ENCODE results near the gene C2orf74. TPM values are rescaled to one million over a fixed set of nuclear protein-coding genes. Genes with fewer than 3 reads are reported as not detected.

Gene C2orf74
- total RNA-seq, 1 experiment from 2014 or later: 8.0 TPM

DNA sequence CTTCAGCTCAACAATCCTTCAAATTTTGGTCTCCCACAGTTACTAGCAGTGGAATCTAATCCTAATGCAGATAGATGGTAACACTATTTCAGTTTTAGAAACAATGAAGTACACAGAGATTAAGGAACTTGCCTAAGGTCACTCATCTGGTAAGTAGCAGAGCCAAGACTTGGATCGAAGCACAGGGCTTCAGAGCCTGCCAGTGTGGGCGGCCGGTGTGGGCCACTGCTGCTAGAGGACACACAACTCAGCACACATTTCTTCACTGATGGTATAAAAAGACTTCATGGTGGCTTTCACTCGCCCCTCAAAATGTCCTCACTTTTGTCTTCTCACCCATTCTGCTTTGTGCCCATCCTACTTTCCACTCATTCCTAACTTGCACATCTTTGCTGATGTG lies 11.1 kb downstream of the C2orf74 start:
- Histone ChIP-seq H3K56ac (ENCODE audit: insufficient read length, low read depth, low read length) (no peak overlapping the region), H3K4me2 (ENCODE audit: insufficient read depth, insufficient read length, low read length) (no peak overlapping the region), H3K27me3 (ENCODE audit: insufficient read depth, low read length) (no peaks in the 10 kb centered on the region; the same call in 1 of the 2 replicates), H2BK20ac (ENCODE audit: low read depth, low read length, poor library complexity, severe bottlenecking) (no peak overlapping the region), H4K91ac (ENCODE audit: insufficient read length, low read depth, low read length) (no peak overlapping the region), H3K27ac (ENCODE audit: insufficient read length, low read depth, low read length) (no peak overlapping the region), H3K4ac (ENCODE audit: low read depth, low read length) (no peak overlapping the region), H2BK15ac (ENCODE audit: low read depth, low read length) (no peak overlapping the region), H2BK5ac (ENCODE audit: insufficient read length, low read length) (no peak overlapping the region), H3K23ac (ENCODE audit: insufficient read length, low read depth, low read length) (no peak overlapping the region), H3K4me1 (ENCODE audit: insufficient read depth, low read length) (no peaks in the 10 kb centered on the region; the same call in 1 of the 2 replicates), H3K14ac (ENCODE audit: insufficient read depth, low read length) (no peak overlapping the region), H3K79me1 (ENCODE audit: insufficient read depth, low read depth, low read length, poor library complexity, severe bottlenecking) (no peaks in the 10 kb centered on the region), H2BK12ac (ENCODE audit: insufficient read length, low read depth, low read length) (no peak overlapping the region), H3K79me2 (ENCODE audit: insufficient read depth, low read length) (no peaks in the 10 kb centered on the region), H3K9ac (ENCODE audit: extremely low read depth, insufficient read length, low read length) (no peak overlapping the region), H4K5ac (ENCODE audit: insufficient read length, low read depth, low read length) (no peak overlapping the region), H3T11ph (ENCODE audit: low read length) (no peak overlapping the region), H2AFZ (ENCODE audit: low read length) (no peak overlapping the region), H2BK120ac (ENCODE audit: low read depth, low read length, poor library complexity, severe bottlenecking) (no peak overlapping the region), H2AK5ac (ENCODE audit: insufficient read length, low read length) (no peak overlapping the region), H3K18ac (ENCODE audit: insufficient read length, low read depth, low read length) (no peak overlapping the region), H4K20me1 (ENCODE audit: control insufficient read depth, insufficient read depth, insufficient read length) (no peaks in the 10 kb centered on the region), H4K8ac (replicated peaks; ENCODE audit: insufficient read length, low read depth, low read length) (no peak overlapping the region), H3K9me3 (ENCODE audit: control insufficient read depth, low read depth, low read length) (no peaks in the 10 kb centered on the region), H3K23me2 (ENCODE audit: insufficient read length, low read depth, low read length, poor library complexity, severe bottlenecking) (peaks cover 14% of the 10 kb centered on the region)
- H3K4me3 Mint-ChIP-seq: no peak overlapping the region
- WGBS (ENCODE audit: extremely low coverage, insufficient read length, low lambda C conversion rate): no CpG with 5 or more reads among the region's 4 CpGs
- no peak for DNase-seq
- H3K27ac Mint-ChIP-seq: no peak overlapping the region
- peaks cover 36% of the 10 kb centered on the region for H3K27me3 Mint-ChIP-seq (ENCODE audit: low read depth)
- H3K9me3 Mint-ChIP-seq: no peaks in the 10 kb centered on the region; a peak in 1 of 5 replicates
- peaks cover 11 to 13% of the 10 kb centered on the region in 2 experiments for H3K4me1 Mint-ChIP-seq
- TF ChIP-seq, protein P1, sequence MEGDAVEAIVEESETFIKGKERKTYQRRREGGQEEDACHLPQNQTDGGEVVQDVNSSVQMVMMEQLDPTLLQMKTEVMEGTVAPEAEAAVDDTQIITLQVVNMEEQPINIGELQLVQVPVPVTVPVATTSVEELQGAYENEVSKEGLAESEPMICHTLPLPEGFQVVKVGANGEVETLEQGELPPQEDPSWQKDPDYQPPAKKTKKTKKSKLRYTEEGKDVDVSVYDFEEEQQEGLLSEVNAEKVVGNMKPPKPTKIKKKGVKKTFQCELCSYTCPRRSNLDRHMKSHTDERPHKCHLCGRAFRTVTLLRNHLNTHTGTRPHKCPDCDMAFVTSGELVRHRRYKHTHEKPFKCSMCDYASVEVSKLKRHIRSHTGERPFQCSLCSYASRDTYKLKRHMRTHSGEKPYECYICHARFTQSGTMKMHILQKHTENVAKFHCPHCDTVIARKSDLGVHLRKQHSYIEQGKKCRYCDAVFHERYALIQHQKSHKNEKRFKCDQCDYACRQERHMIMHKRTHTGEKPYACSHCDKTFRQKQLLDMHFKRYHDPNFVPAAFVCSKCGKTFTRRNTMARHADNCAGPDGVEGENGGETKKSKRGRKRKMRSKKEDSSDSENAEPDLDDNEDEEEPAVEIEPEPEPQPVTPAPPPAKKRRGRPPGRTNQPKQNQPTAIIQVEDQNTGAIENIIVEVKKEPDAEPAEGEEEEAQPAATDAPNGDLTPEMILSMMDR (conservative IDR thresholded peaks at IDR 0.05): no peak
- no peaks in the 10 kb centered on the region for H3K36me3 Mint-ChIP-seq (ENCODE audit: insufficient read depth in 1 of 3, low read depth in 3 of 3)

Data from H9 (cell line).